HEK293 (cell line): ENCODE measurements around the gene TCF7L2.

Experiments used
- CTCF ChIA-PET: fragments of 350-600 bp; formaldehyde crosslinking; extraction: SDS; loops from one replicate; lab custom pipeline; 2021; ENCODE audit warnings: antibody characterized with exemption; lab: Yijun Ruan, JAX
- POLR2A ChIA-PET: fragments of 300-600 bp; formaldehyde crosslinking; extraction: SDS; loops from one replicate; lab custom pipeline; 2020; ENCODE audit warnings: antibody characterized with exemption, inconsistent platforms; lab: Yijun Ruan, JAX
- H3K27ac ChIP-seq: fragments of 200-500 bp; sonication (Bioruptor generic); 2 replicates; pipeline ENCODE4 v1.5.1; 2014; ENCODE audit warnings: low read depth, low read length, control low read depth, inconsistent platforms; ENCODE audit errors: extremely low read depth
- H3K36me3 ChIP-seq, 2 experiments: fragments of 200-500 bp in 1 of 2; sonication (Bioruptor generic) in 1 of 2; 1 replicate in 1 of 2; 2 replicates in 1 of 2; pipeline ENCODE4 v1.5.1; 2014 to 2017; ENCODE audit warnings: inconsistent platforms in 2 of 2, low read length in 2 of 2; ENCODE audit not compliant: control insufficient read depth in 2 of 2, insufficient read depth in 1 of 2
- H3K4me1 ChIP-seq: fragments of 200-500 bp; sonication (Bioruptor generic); 2 replicates; pipeline ENCODE4 v1.5.1; 2014; ENCODE audit warnings: mild to moderate bottlenecking, low read length, inconsistent platforms; ENCODE audit not compliant: control insufficient read depth, insufficient read depth
- H3K4me3 ChIP-seq: 2 replicates; pipeline ENCODE4 v1.5.1; 2011; ENCODE audit warnings: low read depth, mild to moderate bottlenecking, control low read depth, low read length, moderate library complexity
- H3K9me3 ChIP-seq: fragments of 200-500 bp; sonication (Bioruptor generic); 2 replicates; pipeline ENCODE4 v1.5.1; 2014; ENCODE audit warnings: low read depth, low read length, inconsistent platforms; ENCODE audit not compliant: control insufficient read depth, insufficient read depth
- GLI2 ChIP-seq: fragments of 450-650 bp; formaldehyde crosslinking; IDR thresholded peaks from 2 replicates; pipeline ENCODE4; 2017; ENCODE audit warnings: missing biosample characterization, missing genetic modification characterization, low read depth, borderline replicate concordance
- GLIS1 ChIP-seq: fragments of 450-650 bp; formaldehyde crosslinking; IDR thresholded peaks from 2 replicates; pipeline ENCODE4 v1.5.1; 2016; ENCODE audit warnings: missing biosample characterization, missing genetic modification characterization
- HOXD13 ChIP-seq: sonication (generic); formaldehyde crosslinking; IDR thresholded peaks from 2 replicates; pipeline ENCODE4 v1.8.0; 2022; ENCODE audit warnings: missing genetic modification reagents, borderline replicate concordance
- PRDM1 ChIP-seq: fragments of 450-650 bp; formaldehyde crosslinking; IDR thresholded peaks from 2 replicates; pipeline ENCODE4; 2016; ENCODE audit warnings: missing biosample characterization, missing genetic modification characterization
- WT1 ChIP-seq: fragments of 450-650 bp; formaldehyde crosslinking; IDR thresholded peaks from 2 replicates; pipeline ENCODE4 v1.5.1; 2016; ENCODE audit warnings: missing biosample characterization, missing genetic modification characterization
- ZNF19 ChIP-seq: fragments of 450-650 bp; formaldehyde crosslinking; IDR thresholded peaks from 2 replicates; pipeline ENCODE4; 2016; ENCODE audit warnings: missing biosample characterization, missing genetic modification characterization, low read depth
- ZNF221 ChIP-seq: fragments of 450-650 bp; formaldehyde crosslinking; IDR thresholded peaks from 2 replicates; pipeline ENCODE4 v1.5.1; 2017; ENCODE audit warnings: missing biosample characterization, missing genetic modification characterization, borderline replicate concordance
- ZNF248 ChIP-seq: fragments of 450-650 bp; formaldehyde crosslinking; IDR thresholded peaks from 2 replicates; pipeline ENCODE4 v1.5.1; 2017; ENCODE audit warnings: missing biosample characterization, missing genetic modification characterization
- ZNF292 ChIP-seq: fragments of 450-650 bp; formaldehyde crosslinking; IDR thresholded peaks from 2 replicates; pipeline ENCODE4 v1.5.1; 2016; ENCODE audit warnings: low read depth, missing biosample characterization, missing genetic modification characterization, borderline replicate concordance
- ZNF311 ChIP-seq: fragments of 450-650 bp; formaldehyde crosslinking; IDR thresholded peaks from 2 replicates; pipeline ENCODE4 v1.5.1; 2017; ENCODE audit warnings: missing biosample characterization, missing genetic modification characterization, borderline replicate concordance
- ZNF544 ChIP-seq: fragments of 450-650 bp; formaldehyde crosslinking; IDR thresholded peaks from 2 replicates; pipeline ENCODE4 v1.5.0; 2017; ENCODE audit warnings: missing biosample characterization, missing genetic modification characterization
- ZNF555 ChIP-seq: fragments of 450-650 bp; formaldehyde crosslinking; conservative IDR thresholded peaks from 2 replicates; pipeline ENCODE4 v1.5.1; 2017; ENCODE audit warnings: missing biosample characterization, mild to moderate bottlenecking, missing genetic modification characterization, inconsistent platforms
- ZNF629 ChIP-seq: fragments of 450-650 bp; formaldehyde crosslinking; IDR thresholded peaks from 2 replicates; pipeline ENCODE4 v1.5.1; 2017; ENCODE audit warnings: missing biosample characterization, missing genetic modification characterization
- ZSCAN30 ChIP-seq: fragments of 450-650 bp; IDR thresholded peaks from 2 replicates; pipeline ENCODE4 v1.5.1; 2018; ENCODE audit warnings: missing biosample characterization, mild to moderate bottlenecking, missing genetic modification characterization, moderate library complexity
- TF ChIP-seq, protein P1 (sequence below): fragments of 450-650 bp; formaldehyde crosslinking; IDR thresholded peaks from 2 replicates; pipeline ENCODE4 v1.5.1; 2016; ENCODE audit warnings: missing biosample characterization, missing genetic modification characterization
- TF ChIP-seq, protein P2 (sequence below): fragments of 450-650 bp; formaldehyde crosslinking; conservative IDR thresholded peaks from 2 replicates; pipeline ENCODE4 v1.5.1; 2016; ENCODE audit warnings: low read depth, missing biosample characterization, missing genetic modification characterization
- TF ChIP-seq, protein P3 (sequence below): fragments of 450-650 bp; formaldehyde crosslinking; IDR thresholded peaks from 2 replicates; pipeline ENCODE4 v1.5.1; 2016; ENCODE audit warnings: missing biosample characterization, missing genetic modification characterization
- TF ChIP-seq, protein P4 (sequence below): fragments of 450-650 bp; formaldehyde crosslinking; IDR thresholded peaks from 2 replicates; pipeline ENCODE4 v1.5.1; 2016; ENCODE audit warnings: missing biosample characterization, missing genetic modification characterization
- TF ChIP-seq, protein P5 (sequence below): fragments of 450-650 bp; formaldehyde crosslinking; IDR thresholded peaks from 2 replicates; pipeline ENCODE4 v1.5.1; 2016; ENCODE audit warnings: missing biosample characterization, missing genetic modification characterization
- TF ChIP-seq, protein P6 (sequence below): fragments of 450-650 bp; formaldehyde crosslinking; IDR thresholded peaks from 2 replicates; pipeline ENCODE4 v1.5.1; 2017; ENCODE audit warnings: missing biosample characterization, missing genetic modification characterization

The TCF7L2 gene

DNA sequence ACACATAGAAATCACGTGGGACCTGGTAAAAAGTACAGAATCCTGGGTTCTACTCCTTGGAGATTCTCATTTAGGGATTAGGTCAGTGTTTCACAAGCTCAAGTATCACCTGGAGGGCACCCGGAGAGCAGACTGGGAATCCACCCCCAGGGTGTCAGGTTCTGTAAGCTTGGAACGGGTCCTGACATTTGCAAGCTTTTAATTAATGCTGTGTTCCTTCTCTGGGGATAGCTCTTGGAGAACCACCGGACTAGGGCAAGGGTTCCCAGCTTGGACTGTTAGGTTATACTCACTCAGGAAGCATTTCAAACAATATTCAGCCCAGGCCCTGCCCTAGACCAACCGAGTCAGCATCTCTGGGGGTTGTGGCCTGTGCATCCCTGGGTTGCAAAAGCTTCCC lies 23.0 kb downstream of the TCF7L2 start:
- TF ChIP-seq, protein P1, sequence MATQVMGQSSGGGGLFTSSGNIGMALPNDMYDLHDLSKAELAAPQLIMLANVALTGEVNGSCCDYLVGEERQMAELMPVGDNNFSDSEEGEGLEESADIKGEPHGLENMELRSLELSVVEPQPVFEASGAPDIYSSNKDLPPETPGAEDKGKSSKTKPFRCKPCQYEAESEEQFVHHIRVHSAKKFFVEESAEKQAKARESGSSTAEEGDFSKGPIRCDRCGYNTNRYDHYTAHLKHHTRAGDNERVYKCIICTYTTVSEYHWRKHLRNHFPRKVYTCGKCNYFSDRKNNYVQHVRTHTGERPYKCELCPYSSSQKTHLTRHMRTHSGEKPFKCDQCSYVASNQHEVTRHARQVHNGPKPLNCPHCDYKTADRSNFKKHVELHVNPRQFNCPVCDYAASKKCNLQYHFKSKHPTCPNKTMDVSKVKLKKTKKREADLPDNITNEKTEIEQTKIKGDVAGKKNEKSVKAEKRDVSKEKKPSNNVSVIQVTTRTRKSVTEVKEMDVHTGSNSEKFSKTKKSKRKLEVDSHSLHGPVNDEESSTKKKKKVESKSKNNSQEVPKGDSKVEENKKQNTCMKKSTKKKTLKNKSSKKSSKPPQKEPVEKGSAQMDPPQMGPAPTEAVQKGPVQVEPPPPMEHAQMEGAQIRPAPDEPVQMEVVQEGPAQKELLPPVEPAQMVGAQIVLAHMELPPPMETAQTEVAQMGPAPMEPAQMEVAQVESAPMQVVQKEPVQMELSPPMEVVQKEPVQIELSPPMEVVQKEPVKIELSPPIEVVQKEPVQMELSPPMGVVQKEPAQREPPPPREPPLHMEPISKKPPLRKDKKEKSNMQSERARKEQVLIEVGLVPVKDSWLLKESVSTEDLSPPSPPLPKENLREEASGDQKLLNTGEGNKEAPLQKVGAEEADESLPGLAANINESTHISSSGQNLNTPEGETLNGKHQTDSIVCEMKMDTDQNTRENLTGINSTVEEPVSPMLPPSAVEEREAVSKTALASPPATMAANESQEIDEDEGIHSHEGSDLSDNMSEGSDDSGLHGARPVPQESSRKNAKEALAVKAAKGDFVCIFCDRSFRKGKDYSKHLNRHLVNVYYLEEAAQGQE, result no peak
- no peak for TF ChIP-seq ZNF221 (tag by site-specific recombination)
- TF ChIP-seq, protein P2, sequence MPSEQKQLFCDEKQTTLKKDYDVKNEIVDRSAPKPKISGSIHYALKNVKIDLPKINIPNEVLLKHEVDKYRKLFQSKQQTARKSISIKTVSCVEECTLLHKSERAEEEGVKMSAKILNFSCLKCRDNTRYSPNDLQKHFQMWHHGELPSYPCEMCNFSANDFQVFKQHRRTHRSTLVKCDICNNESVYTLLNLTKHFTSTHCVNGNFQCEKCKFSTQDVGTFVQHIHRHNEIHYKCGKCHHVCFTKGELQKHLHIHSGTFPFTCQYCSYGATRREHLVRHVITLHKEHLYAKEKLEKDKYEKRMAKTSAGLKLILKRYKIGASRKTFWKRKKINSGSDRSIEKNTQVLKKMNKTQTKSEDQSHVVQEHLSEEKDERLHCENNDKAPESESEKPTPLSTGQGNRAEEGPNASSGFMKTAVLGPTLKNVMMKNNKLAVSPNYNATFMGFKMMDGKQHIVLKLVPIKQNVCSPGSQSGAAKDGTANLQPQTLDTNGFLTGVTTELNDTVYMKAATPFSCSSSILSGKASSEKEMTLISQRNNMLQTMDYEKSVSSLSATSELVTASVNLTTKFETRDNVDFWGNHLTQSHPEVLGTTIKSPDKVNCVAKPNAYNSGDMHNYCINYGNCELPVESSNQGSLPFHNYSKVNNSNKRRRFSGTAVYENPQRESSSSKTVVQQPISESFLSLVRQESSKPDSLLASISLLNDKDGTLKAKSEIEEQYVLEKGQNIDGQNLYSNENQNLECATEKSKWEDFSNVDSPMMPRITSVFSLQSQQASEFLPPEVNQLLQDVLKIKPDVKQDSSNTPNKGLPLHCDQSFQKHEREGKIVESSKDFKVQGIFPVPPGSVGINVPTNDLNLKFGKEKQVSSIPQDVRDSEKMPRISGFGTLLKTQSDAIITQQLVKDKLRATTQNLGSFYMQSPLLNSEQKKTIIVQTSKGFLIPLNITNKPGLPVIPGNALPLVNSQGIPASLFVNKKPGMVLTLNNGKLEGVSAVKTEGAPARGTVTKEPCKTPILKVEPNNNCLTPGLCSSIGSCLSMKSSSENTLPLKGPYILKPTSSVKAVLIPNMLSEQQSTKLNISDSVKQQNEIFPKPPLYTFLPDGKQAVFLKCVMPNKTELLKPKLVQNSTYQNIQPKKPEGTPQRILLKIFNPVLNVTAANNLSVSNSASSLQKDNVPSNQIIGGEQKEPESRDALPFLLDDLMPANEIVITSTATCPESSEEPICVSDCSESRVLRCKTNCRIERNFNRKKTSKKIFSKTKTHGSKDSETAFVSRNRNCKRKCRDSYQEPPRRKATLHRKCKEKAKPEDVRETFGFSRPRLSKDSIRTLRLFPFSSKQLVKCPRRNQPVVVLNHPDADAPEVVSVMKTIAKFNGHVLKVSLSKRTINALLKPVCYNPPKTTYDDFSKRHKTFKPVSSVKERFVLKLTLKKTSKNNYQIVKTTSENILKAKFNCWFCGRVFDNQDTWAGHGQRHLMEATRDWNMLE (tag by site-specific recombination), result no peak
- TF ChIP-seq ZNF311 (tag by site-specific recombination), result no peak
- no peak for TF ChIP-seq WT1 (tag by site-specific recombination)
- no peak for TF ChIP-seq ZNF248 (tag by site-specific recombination)
- no peak for TF ChIP-seq HOXD13 (CRISPR knock-in tag)
- no peak for TF ChIP-seq GLI2 (tag by site-specific recombination)
- TF ChIP-seq ZNF555 (tag by site-specific recombination), result no peak
- TF ChIP-seq PRDM1 (tag by site-specific recombination), result no peak
- no peak for TF ChIP-seq GLIS1 (tag by site-specific recombination)
- TF ChIP-seq, protein P3, sequence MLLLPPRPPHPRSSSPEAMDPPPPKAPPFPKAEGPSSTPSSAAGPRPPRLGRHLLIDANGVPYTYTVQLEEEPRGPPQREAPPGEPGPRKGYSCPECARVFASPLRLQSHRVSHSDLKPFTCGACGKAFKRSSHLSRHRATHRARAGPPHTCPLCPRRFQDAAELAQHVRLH (tag by site-specific recombination), result no peak
- no peak for TF ChIP-seq ZNF544
- TF ChIP-seq ZNF19, result no peak
- TF ChIP-seq, protein P4, sequence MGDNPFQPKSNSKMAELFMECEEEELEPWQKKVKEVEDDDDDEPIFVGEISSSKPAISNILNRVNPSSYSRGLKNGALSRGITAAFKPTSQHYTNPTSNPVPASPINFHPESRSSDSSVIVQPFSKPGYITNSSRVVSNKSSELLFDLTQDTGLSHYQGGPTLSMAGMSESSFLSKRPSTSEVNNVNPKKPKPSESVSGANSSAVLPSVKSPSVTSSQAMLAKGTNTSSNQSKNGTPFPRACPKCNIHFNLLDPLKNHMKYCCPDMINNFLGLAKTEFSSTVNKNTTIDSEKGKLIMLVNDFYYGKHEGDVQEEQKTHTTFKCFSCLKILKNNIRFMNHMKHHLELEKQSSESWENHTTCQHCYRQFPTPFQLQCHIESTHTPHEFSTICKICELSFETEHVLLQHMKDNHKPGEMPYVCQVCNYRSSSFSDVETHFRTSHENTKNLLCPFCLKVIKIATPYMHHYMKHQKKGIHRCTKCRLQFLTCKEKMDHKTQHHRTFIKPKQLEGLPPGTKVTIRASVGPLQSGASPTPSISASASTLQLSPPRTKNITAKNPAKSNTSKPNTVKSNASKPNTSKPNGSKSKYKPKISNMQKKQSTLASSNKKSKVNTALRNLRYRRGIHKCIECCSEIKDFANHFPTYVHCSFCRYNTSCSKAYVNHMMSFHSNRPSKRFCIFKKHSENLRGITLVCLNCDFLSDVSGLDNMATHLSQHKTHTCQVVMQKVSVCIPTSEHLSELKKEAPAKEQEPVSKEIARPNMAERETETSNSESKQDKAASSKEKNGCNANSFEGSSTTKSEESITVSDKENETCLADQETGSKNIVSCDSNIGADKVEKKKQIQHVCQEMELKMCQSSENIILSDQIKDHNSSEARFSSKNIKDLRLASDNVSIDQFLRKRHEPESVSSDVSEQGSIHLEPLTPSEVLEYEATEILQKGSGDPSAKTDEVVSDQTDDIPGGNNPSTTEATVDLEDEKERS (tag by site-specific recombination), result no peak
- no peak for TF ChIP-seq ZNF629
- TF ChIP-seq ZSCAN30 (tag by site-specific recombination), result no peak
- TF ChIP-seq, protein P5, sequence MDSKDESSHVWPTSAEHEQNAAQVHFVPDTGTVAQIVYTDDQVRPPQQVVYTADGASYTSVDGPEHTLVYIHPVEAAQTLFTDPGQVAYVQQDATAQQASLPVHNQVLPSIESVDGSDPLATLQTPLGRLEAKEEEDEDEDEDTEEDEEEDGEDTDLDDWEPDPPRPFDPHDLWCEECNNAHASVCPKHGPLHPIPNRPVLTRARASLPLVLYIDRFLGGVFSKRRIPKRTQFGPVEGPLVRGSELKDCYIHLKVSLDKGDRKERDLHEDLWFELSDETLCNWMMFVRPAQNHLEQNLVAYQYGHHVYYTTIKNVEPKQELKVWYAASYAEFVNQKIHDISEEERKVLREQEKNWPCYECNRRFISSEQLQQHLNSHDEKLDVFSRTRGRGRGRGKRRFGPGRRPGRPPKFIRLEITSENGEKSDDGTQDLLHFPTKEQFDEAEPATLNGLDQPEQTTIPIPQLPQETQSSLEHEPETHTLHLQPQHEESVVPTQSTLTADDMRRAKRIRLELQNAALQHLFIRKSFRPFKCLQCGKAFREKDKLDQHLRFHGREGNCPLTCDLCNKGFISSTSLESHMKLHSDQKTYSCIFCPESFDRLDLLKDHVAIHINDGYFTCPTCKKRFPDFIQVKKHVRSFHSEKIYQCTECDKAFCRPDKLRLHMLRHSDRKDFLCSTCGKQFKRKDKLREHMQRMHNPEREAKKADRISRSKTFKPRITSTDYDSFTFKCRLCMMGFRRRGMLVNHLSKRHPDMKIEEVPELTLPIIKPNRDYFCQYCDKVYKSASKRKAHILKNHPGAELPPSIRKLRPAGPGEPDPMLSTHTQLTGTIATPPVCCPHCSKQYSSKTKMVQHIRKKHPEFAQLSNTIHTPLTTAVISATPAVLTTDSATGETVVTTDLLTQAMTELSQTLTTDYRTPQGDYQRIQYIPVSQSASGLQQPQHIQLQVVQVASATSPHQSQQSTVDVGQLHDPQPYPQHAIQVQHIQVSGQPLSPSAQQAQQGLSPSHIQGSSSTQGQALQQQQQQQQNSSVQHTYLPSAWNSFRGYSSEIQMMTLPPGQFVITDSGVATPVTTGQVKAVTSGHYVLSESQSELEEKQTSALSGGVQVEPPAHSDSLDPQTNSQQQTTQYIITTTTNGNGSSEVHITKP (tag by site-specific recombination), result no peak
- no peak for TF ChIP-seq ZNF292
- TF ChIP-seq, protein P6, sequence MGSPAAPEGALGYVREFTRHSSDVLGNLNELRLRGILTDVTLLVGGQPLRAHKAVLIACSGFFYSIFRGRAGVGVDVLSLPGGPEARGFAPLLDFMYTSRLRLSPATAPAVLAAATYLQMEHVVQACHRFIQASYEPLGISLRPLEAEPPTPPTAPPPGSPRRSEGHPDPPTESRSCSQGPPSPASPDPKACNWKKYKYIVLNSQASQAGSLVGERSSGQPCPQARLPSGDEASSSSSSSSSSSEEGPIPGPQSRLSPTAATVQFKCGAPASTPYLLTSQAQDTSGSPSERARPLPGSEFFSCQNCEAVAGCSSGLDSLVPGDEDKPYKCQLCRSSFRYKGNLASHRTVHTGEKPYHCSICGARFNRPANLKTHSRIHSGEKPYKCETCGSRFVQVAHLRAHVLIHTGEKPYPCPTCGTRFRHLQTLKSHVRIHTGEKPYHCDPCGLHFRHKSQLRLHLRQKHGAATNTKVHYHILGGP (tag by site-specific recombination), result no peak
- no peak overlapping the region for H3K27ac ChIP-seq
- no peaks in the 10 kb centered on the region for H3K9me3 ChIP-seq
- ChIA-PET CTCF (interaction anchor here (0.6 kb wide), 2 partner anchors 100 to 832 kb away, joined by 3 read pairs; no protein-coding TSS in a partner anchor), POLR2A (no interaction called here)
- peaks cover 14% of the 10 kb centered on the region; the same call in 1 of the 2 replicates for H3K4me1 ChIP-seq
- no peak overlapping the region for H3K4me3 ChIP-seq
- H3K36me3 ChIP-seq, result peaks cover 10 to 30% of the 10 kb centered on the region in 2 experiments
